ENCODE measurements around the gene DNAJC1.
"Not testable (repeated sequence)": the region's sequence is repeated elsewhere in the genome, so short reads cannot be mapped to it uniquely, and the experiment has no call there.

DNAJC1 gene

DNA sequence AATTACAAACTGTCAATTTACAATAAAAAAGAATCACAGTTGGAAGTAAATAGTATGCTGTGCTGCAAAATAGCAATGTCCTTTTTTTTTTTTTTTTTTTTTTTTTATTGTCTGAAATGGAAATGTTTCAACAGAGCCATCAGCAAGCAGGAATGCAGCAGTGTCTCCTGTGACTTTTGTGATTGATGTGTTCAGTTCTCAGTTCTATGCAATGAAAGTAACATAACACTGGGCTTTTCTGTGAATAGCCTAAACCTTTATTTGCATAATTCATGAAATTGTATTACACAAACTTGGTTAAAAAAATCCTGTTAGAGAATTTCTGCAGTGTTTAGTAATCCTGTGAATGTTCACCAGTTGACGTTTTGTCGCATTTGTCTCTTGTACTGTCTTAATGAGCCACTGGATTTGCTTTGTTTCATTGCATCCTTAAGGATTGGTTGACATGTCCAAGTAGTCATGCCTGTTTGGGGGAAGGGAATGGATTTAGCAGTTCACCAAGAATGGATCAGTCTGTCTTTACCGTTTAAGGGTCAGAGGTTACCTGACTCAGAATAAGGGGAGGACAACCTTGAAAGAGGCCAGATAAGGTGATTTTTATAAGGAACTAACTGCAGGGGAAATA is 276.8 kb downstream of the DNAJC1 start:
- no peak for DNase-seq (ENCODE audit: low spot score)

GRCh38 chr10:21724687-21725367 is 278.7 kb downstream of the DNAJC1 start:
- peak; percentile 99 for DNase-seq (ENCODE audit: low spot score)

GRCh38 chr10:21724020-21724589 is 279.4 kb downstream of the DNAJC1 start:
- DNase-seq (ENCODE audit: low spot score) = no peak

GRCh38 chr10:21722209-21722608 is 281.3 kb downstream of the DNAJC1 start:
- no peak for DNase-seq (ENCODE audit: low spot score)

DNA sequence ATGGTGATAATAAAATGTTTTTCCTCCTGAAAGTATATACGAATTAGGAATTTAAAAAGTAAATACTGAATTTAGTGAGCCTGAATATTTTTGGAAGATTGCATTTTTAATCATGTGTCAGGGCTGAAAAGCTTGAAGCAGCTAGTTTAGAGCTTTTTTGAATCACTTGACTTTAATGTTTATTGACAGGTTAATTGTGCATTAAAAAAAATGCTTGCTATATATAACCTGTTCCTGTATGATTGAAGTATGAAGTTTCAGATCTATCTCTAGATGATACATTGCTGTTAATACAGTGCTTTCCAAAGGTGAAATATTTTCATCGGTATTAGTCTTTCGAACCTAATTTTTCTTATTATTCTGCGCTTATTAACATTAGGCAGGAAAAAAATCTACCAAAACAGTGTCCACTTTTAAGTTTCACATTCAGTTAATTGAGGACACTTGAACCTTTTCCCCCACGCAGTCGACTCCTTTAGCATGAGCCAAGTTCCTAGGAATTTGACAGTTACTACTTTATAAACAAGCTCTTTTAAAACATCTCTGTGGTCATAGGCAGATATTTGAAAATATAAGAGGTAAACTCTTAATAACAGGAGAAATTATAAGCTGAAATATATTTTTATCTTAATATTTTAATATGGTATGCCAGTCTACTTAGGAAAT is 282.4 kb downstream of the DNAJC1 start:
- DNase-seq (ENCODE audit: low spot score) = no peak

DNA sequence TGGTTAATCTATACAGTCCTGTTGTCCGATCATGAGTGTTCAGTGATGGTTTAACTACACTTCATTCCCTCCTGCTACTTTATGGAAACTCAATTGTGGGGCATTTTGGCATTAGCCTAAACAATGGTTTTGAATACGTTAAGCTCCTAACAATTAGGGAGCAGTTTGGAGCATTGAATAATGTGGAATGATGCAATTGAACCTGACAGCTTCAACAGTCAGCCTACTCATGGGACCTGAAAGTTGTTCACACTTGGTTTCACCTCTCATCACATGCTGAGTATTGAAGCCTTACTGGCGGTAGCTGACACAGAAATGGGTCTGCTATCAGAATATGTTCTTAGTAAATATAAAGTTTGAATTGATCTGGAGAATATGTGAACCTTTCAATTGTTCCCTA is 283.4 kb downstream of the DNAJC1 start:
- DNase-seq (ENCODE audit: low spot score) = no peak

DNA sequence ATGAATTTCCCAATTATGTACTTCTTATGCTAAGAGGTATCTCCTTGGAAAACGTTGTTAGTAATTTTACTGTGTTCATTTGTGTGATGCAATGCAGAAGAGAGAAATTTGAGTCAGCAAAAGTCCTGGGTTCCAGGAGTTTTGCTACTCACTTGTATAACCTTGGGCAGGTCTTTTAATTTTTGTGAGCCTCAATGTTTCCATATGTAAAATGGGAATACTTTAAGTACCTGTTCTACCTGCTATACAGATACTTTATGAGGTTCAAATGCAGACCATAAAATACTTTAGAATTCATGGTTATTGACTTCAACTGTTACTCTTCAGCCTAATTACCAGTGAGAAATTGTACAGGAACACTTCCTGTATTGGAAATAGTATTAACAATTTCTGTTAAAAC is 284.0 kb downstream of the DNAJC1 start:
- no peak for DNase-seq (ENCODE audit: low spot score)

GRCh38 chr10:21717437-21718054 is 286.0 kb downstream of the DNAJC1 start:
- DNase-seq (ENCODE audit: low spot score) = not testable (repeated sequence)

- DNase-seq (ENCODE audit: low spot score) = peak; percentile 23
These were observed 287.9 kb downstream of the DNAJC1 start for GRCh38 chr10:21715531-21716195.

GRCh38 chr10:21712975-21713374 is 290.6 kb downstream of the DNAJC1 start:
- DNase-seq (ENCODE audit: low spot score) = no peak

DNA sequence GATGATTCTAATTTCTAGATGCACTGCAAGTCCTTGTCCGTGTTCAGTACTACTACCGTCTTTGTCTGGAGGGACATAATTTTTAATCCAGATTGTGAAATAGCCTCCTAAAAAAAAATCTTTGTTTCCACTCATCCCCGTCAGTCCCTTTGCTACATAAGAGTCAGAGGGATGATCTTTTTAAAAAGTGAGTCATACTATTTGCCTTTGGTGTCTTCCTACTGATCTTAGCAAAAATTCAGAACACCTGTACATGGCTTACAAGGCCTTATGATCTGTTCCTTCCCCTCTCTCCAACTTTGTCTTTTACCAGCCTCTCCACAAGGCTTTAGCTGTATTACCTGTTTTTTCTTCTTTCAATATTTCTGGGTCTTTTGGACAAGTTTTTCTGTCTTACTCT is 296.0 kb downstream of the DNAJC1 start:
- DNase-seq (ENCODE audit: low spot score) = no peak
